ENCODE results near the gene CHD5. TPM values are rescaled to one million over a fixed set of nuclear protein-coding genes. Genes with fewer than 3 reads are reported as not detected.

Gene CHD5
- total RNA-seq, 4 donors from 2014 or later, result 0.15 to 0.94 (median 0.26) TPM

DNA sequence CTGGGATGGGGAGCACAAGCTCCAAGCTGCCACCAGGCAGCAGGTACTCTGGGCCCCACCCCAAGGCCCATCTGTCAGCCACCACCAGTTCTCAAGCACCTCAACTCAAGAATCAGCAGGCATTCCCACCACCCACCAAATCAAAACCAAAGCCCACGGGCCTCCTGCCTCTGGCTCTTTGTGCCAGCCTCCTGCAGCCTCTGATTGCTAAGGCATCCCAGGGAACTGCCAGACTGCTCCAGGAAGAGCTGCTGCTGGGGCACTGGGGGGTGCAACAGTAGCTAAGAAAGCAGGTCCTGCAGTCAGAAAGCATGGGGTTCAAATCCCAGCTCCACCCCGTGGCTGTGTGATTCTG lies 34.7 kb downstream of the CHD5 start:
- WGBS, 2 donors, result 64 to 83% methylated on average over 1 to 2 of the region's 2 CpGs

DNA sequence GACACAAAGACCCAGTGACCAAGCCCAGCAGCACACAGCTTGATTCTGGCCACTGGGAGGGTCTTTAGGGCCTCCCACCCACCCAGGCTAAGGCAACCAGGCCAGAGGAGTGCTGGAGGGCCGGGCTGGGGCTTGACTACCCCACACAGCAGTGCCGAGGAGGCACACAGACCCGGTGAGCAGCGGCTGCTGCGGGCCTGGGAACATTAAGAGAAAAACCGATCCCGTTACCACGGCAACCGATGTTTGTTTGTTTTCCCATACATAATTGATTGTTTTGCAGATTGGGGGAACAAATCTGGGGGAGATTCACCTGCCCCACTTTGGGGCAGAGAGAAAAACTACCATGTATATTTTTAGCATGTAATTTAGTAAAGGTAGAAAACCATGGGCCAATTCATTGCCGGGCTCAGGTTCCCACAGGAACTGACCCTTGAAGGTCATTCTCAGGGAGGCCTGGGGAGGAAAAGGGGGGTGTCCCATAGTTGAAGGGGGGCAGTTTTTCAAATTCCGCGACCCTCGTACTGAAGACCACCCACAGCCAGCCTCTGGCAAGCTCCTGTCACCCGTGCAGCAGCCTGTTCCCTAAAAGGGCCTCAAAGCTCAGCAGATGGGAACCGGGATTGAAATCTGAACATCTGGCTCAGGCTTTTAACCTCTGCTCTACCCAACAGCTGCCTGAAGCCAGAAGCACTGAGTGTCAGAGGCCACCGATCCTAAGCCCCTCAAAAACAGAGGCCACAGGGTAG lies 35.3 kb downstream of the CHD5 start:
- no peaks in the 10 kb centered on the region for H3K36me3 ChIP-seq
- no peak overlapping the region for H3K27ac ChIP-seq
- 29 to 38% methylated on average over 16 of the region's 16 CpGs for WGBS, 2 donors
- no peak for TF ChIP-seq POLR2A (IDR thresholded peaks at IDR 0.05)
- TF ChIP-seq, protein P1, sequence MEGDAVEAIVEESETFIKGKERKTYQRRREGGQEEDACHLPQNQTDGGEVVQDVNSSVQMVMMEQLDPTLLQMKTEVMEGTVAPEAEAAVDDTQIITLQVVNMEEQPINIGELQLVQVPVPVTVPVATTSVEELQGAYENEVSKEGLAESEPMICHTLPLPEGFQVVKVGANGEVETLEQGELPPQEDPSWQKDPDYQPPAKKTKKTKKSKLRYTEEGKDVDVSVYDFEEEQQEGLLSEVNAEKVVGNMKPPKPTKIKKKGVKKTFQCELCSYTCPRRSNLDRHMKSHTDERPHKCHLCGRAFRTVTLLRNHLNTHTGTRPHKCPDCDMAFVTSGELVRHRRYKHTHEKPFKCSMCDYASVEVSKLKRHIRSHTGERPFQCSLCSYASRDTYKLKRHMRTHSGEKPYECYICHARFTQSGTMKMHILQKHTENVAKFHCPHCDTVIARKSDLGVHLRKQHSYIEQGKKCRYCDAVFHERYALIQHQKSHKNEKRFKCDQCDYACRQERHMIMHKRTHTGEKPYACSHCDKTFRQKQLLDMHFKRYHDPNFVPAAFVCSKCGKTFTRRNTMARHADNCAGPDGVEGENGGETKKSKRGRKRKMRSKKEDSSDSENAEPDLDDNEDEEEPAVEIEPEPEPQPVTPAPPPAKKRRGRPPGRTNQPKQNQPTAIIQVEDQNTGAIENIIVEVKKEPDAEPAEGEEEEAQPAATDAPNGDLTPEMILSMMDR (IDR thresholded peaks at IDR 0.05), result no peak
- H3K9me3 ChIP-seq, result no peaks in the 10 kb centered on the region
- H3K27me3 ChIP-seq, result peaks cover 8% of the 10 kb centered on the region
- DNase-seq, result no peak
- intact Hi-C loops (cut with DNase I), result no loop called here
- peaks cover 4 to 6% of the 10 kb centered on the region in 2 donors for H3K4me1 ChIP-seq
- H3K4me3 ChIP-seq (replicated peaks in 1 of 3), result no peak overlapping the region

More for the DNA sequence above, 34.7 kb downstream of the CHD5 start:
- H3K27me3 ChIP-seq, result peaks cover 8% of the 10 kb centered on the region
- DNase-seq, result no peak
- H3K36me3 ChIP-seq, result no peaks in the 10 kb centered on the region
- no peaks in the 10 kb centered on the region for H3K9me3 ChIP-seq
- TF ChIP-seq, protein P1 (IDR thresholded peaks at IDR 0.05), result no peak
- TF ChIP-seq POLR2A (IDR thresholded peaks at IDR 0.05), result no peak
- no peak overlapping the region for H3K4me3 ChIP-seq (replicated peaks in 1 of 3)
- peaks cover 4 to 6% of the 10 kb centered on the region in 2 donors for H3K4me1 ChIP-seq
- intact Hi-C loops (cut with DNase I), result no loop called here
- no peak overlapping the region for H3K27ac ChIP-seq

DNA sequence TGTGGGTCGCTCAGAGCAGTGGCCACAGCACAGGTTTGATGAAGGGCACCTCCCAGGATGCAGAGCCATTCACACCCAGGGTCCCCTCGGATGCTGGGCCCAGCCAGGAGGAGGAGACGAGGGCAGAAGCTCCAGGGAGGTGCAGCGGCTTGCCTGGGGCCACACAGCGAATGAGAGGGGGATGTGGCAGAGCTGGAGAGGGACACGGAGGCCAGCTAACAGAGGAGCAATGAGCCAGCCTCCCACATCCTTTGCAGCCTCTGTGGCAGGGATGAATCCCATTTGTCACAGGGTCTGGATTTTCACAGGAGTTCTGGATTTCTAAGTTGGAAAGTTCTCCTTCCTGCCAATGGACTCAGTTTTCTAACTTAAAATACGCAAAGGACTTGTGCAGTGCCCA lies 35.9 kb downstream of the CHD5 start:
- DNase-seq, result no peak
- H3K4me3 ChIP-seq (replicated peaks in 1 of 3), result no peak overlapping the region
- H3K27ac ChIP-seq, result no peak overlapping the region
- WGBS, 2 donors, result 64 to 74% methylated on average over 7 of the region's 7 CpGs
- intact Hi-C loops (cut with DNase I), result no loop called here
- TF ChIP-seq POLR2A (IDR thresholded peaks at IDR 0.05), result no peak
- TF ChIP-seq, protein P1 (IDR thresholded peaks at IDR 0.05), result no peak
- H3K27me3 ChIP-seq, result peaks cover 8% of the 10 kb centered on the region
- H3K4me1 ChIP-seq, result peaks cover 4 to 6% of the 10 kb centered on the region in 2 donors
- no peaks in the 10 kb centered on the region for H3K9me3 ChIP-seq
- H3K36me3 ChIP-seq, result no peaks in the 10 kb centered on the region

DNA sequence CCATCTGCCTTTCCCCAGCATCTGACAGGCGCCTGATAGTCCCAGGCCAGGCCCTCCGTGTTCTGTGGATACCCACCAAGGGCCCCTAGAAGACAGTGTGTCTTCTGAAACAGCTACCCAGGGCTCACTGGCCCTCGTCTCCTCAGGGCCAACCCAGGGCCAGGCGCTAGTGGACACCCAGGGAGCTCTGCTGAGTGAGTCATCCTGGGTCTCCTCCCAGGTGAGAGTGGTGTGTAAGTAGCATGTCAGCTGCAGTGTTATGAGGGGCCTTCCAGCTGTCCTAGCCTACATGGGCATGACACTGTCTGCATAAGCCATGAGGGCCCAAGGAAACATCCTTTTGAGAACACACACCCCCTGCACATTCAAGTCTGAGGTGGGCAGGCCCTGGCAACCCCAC lies 36.7 kb downstream of the CHD5 start:
- 92 to 94% methylated on average over 2 to 4 of the region's 4 CpGs for WGBS, 2 donors
- no peak for DNase-seq
- H3K4me1 ChIP-seq, result peaks cover 0 to under 1% of the 10 kb centered on the region in 2 donors
- intact Hi-C loops (cut with DNase I), result no loop called here
- no peak overlapping the region for H3K4me3 ChIP-seq (replicated peaks in 1 of 3)
- H3K27me3 ChIP-seq, result no peaks in the 10 kb centered on the region
- H3K36me3 ChIP-seq, result no peaks in the 10 kb centered on the region
- no peak overlapping the region for H3K27ac ChIP-seq
- TF ChIP-seq, protein P1 (IDR thresholded peaks at IDR 0.05), result no peak
- no peak for TF ChIP-seq POLR2A (IDR thresholded peaks at IDR 0.05)
- no peaks in the 10 kb centered on the region for H3K9me3 ChIP-seq

DNA sequence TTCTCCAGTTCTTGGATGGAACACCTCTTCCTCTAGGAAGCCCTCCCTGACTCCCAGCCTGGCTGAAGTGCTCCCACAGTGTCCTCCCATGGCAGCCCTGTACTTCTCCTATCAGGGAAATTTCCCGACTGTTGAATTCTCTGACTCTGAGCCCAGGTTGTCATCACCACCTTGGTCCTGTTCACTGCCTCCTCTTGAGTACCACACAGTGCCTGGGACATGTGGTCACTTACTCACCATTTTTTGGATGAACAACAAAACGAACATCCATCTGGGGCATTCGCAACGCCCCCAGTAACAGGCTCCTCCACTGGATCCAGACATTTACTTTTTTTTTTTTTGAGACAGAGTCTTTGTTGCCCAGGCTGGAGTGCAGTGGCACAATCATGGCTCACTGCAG lies 37.4 kb downstream of the CHD5 start:
- Histone ChIP-seq H3K27ac (no peak overlapping the region), H3K4me1 (no peaks in the 10 kb centered on the region), H3K36me3 (no peaks in the 10 kb centered on the region), H3K27me3 (no peaks in the 10 kb centered on the region), H3K9me3 (no peaks in the 10 kb centered on the region), H3K4me3 (replicated peaks in 1 of 3) (no peak overlapping the region)
- no peak for TF ChIP-seq POLR2A (IDR thresholded peaks at IDR 0.05)
- TF ChIP-seq, protein P1 (IDR thresholded peaks at IDR 0.05), result no peak
- WGBS, 2 donors, result 75 to 84% methylated on average over 4 of the region's 4 CpGs
- intact Hi-C loops (cut with DNase I), result no loop called here
- no peak for DNase-seq
